SK-N-MC (cell line): ENCODE data around the gene ASXL3.

Experiments
- EZH2 ChIP-seq: fragments of 200-600 bp; sonication (generic); IDR thresholded peaks from one replicate; pipeline ENCODE4 v1.6.1; 2017; ENCODE audit warnings: antibody characterized with exemption
- FOXP2 ChIP-seq: optimal IDR thresholded peaks from 2 replicates; pipeline ENCODE3; 2011; ENCODE audit warnings: mild to moderate bottlenecking, moderate library complexity; ENCODE audit not compliant: insufficient read depth; ENCODE audit errors: extremely low read length, control extremely low read depth
- POLR2AphosphoS5 ChIP-seq: IDR thresholded peaks from 2 replicates; pipeline ENCODE4 v1.6.1; 2012; ENCODE audit warnings: mild to moderate bottlenecking, low read depth, low read length, borderline replicate concordance

GRCh38 chr18:33761363-33761762, 183.3 kb downstream of the ASXL3 start:
- no peak for TF ChIP-seq POLR2AphosphoS5
- no peak for TF ChIP-seq EZH2
- no peak for TF ChIP-seq FOXP2
